Activated CD8-positive, alpha-beta memory T cell treated with anti-CD3 and anti-CD28 coated beads, Interleukin-2, amount 50 U/mL, for 1 hour (primary cell): ENCODE measurements around the gene SDCCAG8.

ENCODE experiments used
- DNase-seq: peaks from one replicate; pipeline ENCODE4 v3.0.0-alpha.2; 2020; ENCODE audit errors: extremely low read depth

SDCCAG8 gene

GRCh38 chr1:243254233-243254926, 1.5 kb upstream of the SDCCAG8 start:
- DNase-seq: peak; percentile 17

- DNase-seq: peak; percentile 84
Measured at GRCh38 chr1:243254927-243255790, 682 bp upstream of the SDCCAG8 start, which contains the start of gene CEP170. Gene CEP170, minus strand, starts transcription at chr1:243255281. Its CDS starts 30,001 bp downstream, at chr1:243225280.

DNA sequence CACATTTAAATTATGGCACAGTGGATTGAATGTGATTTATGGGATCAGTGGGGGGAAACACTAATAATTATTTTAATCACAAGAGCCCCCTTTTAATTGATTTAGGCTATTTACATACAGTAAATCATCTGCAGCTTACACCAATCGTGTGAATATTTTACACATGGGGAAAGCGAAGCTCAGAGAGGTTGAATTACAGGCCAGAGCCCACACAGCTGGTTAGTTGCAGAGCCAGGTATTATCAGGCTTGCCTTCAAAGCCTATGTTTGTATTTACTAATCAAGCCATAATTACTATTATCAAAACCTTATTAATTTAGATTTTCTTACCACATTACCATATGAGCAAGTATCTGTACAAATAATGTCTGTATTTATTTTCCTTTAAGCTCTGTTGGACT, 749 bp downstream of the SDCCAG8 start:
- no peak for DNase-seq

- DNase-seq: no peak
Measured at GRCh38 chr1:243257189-243257588, 1.3 kb downstream of the SDCCAG8 start.

- DNase-seq: no peak
Measured at GRCh38 chr1:243258731-243259130, 2.9 kb downstream of the SDCCAG8 start.

- no peak for DNase-seq
Measured at GRCh38 chr1:243260221-243260880, 4.5 kb downstream of the SDCCAG8 start.

GRCh38 chr1:243261390-243261789, 5.5 kb downstream of the SDCCAG8 start:
- no peak for DNase-seq

DNA sequence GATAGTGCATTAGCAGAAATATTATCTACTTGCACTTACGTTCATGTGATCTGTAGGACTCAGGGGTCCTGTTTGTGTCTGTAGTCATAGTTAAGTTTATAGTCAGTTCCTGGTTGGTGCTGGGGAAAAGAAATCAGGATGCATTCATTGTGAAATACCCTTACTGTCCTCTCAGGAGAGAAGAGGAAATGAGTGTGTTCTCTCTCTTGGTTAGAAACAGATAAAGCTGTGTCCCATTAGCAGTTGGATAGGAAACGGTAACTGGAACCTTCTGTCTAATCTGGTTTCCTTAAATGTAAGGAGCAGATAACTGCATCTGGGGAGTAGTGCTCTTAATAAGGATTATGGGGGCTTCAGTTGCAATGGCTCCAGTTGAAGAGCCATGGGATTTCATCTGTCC, 8.9 kb downstream of the SDCCAG8 start:
- DNase-seq: no peak

GRCh38 chr1:243266231-243266630, 10.4 kb downstream of the SDCCAG8 start:
- DNase-seq: no peak

- no peak for DNase-seq
Measured at GRCh38 chr1:243267471-243267880, 11.6 kb downstream of the SDCCAG8 start.

- DNase-seq: no peak
Measured at GRCh38 chr1:243267914-243268653, 12.2 kb downstream of the SDCCAG8 start.

DNA sequence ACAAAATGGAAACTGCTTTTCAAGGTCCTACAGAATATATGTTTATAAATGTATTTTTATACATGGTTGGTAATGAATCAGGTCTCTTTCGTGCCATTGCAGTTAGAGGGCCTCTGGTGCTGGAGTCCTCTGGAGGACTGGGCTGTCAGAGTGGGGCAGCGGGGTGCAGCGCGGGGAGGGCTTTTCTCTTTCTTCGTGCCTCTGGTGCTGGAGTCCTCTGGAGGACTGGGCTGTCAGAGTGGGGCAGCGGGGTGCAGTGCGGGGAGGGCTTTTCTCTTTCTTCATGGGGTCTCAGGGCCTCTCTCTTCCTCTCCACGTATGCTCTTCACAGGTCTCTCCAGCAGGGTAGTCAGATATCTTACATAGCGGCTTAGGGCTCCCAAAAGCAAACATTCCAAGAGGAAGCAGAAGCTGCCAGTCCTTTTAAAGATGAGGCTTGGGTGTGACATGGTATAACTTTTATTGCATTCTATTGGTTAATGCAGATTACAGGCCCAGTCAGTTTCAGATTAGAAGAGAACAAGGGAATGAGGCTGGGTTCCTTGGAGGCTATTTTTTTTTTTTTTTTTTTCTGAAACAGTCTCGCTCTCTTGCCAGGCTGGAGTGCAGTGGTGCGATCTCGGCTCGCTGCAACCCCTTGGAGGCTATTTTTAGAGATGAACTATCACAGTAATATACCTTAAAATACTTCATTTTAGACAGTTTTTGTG, 13.1 kb downstream of the SDCCAG8 start:
- DNase-seq: no peak

GRCh38 chr1:243269461-243269801, 13.6 kb downstream of the SDCCAG8 start:
- no peak for DNase-seq

GRCh38 chr1:243270097-243270864, 14.4 kb downstream of the SDCCAG8 start:
- DNase-seq: no peak

DNA sequence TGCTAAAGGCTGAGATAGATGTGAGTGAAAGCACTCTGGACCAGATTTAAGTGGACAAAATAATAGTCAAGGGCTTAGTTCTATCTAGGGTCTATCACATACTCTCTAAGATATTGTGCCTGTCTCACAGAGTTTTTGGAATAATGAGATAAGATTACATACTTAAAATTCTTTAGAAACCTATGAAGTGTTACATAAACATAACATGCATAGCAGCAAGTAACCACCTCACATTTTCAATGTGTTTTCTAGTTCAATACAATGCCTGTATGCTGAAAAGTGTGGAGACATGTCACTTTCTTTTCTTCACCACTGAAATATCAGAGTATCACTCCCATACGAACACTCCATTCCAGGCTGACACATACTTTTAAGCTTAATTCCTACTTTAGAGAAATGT, 16.2 kb downstream of the SDCCAG8 start:
- no peak for DNase-seq

DNA sequence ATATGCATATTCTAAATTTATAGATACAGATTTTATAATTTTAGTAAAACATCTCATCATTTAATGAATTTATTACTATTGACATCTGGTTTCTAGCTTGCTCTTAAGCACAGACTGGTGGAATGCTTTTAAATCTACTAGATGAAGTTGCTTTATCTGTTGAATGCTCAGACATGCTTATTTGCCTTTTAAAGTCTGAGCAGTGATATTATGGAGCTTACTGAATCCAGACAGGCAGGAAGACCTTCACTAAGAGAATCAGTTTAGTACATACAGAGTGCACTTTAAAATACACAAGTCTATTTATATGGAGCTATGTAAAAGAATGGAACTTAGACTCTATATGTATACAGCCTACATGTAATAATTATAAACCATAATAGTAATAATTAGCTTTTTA, 16.6 kb downstream of the SDCCAG8 start:
- DNase-seq: no peak

- DNase-seq: no peak
Measured at GRCh38 chr1:243273506-243273905, 17.7 kb downstream of the SDCCAG8 start.

- DNase-seq: no peak
Measured at GRCh38 chr1:243273945-243274344, 18.1 kb downstream of the SDCCAG8 start.

DNA sequence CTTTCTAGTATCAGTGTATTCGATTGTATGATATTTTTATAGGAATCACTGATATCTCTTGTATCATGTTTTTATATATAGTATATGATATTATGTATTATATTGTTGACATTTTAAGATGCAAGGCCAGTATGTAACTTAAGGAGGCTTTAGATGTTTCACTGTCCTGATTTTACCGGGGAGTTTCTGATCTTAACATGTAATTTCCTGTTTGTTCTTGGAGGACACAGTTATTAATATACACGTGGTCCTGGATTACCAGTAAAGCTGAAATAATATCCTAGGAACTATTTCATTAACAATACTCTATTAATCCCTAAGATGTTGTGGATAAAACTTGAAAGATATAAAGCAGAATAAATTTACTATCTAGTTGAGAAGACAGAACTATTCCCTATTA, 19.5 kb downstream of the SDCCAG8 start:
- no peak for DNase-seq

- no peak for DNase-seq
Measured at GRCh38 chr1:243280571-243281129, 24.8 kb downstream of the SDCCAG8 start.
